ENCODE measurements around the gene UBL4B.

The UBL4B gene

GRCh38 chr1:110113551-110113950 is 1.3 kb downstream of the UBL4B start:
- DNase-seq (ENCODE audit: low spot score) = no peak

GRCh38 chr1:110114173-110114572 is 1.9 kb downstream of the UBL4B start:
- DNase-seq (ENCODE audit: low spot score) = no peak

- no peak for DNase-seq (ENCODE audit: low spot score)
Measured at GRCh38 chr1:110114784-110115183, 2.5 kb downstream of the UBL4B start.

GRCh38 chr1:110118636-110119396 is 6.6 kb downstream of the UBL4B start:
- no peak for DNase-seq (ENCODE audit: low spot score)

GRCh38 chr1:110119843-110120242 is 7.6 kb downstream of the UBL4B start:
- DNase-seq (ENCODE audit: low spot score) = no peak

- no peak for DNase-seq (ENCODE audit: low spot score)
Measured at GRCh38 chr1:110120960-110121561, 8.8 kb downstream of the UBL4B start.

- no peak for DNase-seq (ENCODE audit: low spot score)
Measured at GRCh38 chr1:110123224-110123623, 11.0 kb downstream of the UBL4B start.

GRCh38 chr1:110125810-110126209 is 13.6 kb downstream of the UBL4B start:
- DNase-seq (ENCODE audit: low spot score) = peak; percentile 60

GRCh38 chr1:110130113-110130591 is 17.9 kb downstream of the UBL4B start:
- no peak for DNase-seq (ENCODE audit: low spot score)

- peak; percentile 57 for DNase-seq (ENCODE audit: low spot score)
Measured at GRCh38 chr1:110130989-110131388, 18.7 kb downstream of the UBL4B start.

- no peak for DNase-seq (ENCODE audit: low spot score)
Measured at GRCh38 chr1:110132682-110133081, 20.4 kb downstream of the UBL4B start.

GRCh38 chr1:110133436-110133835 is 21.2 kb downstream of the UBL4B start:
- DNase-seq (ENCODE audit: low spot score) = no peak

- no peak for DNase-seq (ENCODE audit: low spot score)
Measured at GRCh38 chr1:110134050-110134595, 21.9 kb downstream of the UBL4B start.

- no peak for DNase-seq (ENCODE audit: low spot score)
Measured at GRCh38 chr1:110135246-110135645, 23.0 kb downstream of the UBL4B start.

- DNase-seq (ENCODE audit: low spot score) = no peak
Measured at GRCh38 chr1:110135666-110136065, 23.4 kb downstream of the UBL4B start.

- peak; percentile 73 for DNase-seq (ENCODE audit: low spot score)
Measured at GRCh38 chr1:110136911-110137310, 24.7 kb downstream of the UBL4B start.

GRCh38 chr1:110138956-110139355 is 26.7 kb downstream of the UBL4B start:
- DNase-seq (ENCODE audit: low spot score) = no peak

GRCh38 chr1:110144366-110144765 is 32.1 kb downstream of the UBL4B start:
- no peak for DNase-seq (ENCODE audit: low spot score)

GRCh38 chr1:110148961-110149360 is 36.7 kb downstream of the UBL4B start:
- DNase-seq (ENCODE audit: low spot score) = no peak

- DNase-seq (ENCODE audit: low spot score) = peak; percentile 36
Measured at GRCh38 chr1:110150330-110151174, 38.3 kb downstream of the UBL4B start, which contains the start of gene SLC6A17. SLC6A17 (plus strand) TSS chr1:110150494; CDS start chr1:110166930, 16,436 bp downstream.

GRCh38 chr1:110151175-110151669 is 39.0 kb downstream of the UBL4B start:
- no peak for DNase-seq (ENCODE audit: low spot score)

Measured in SK-N-DZ (cell line).